K562 (cell line): Measurements from ENCODE around the gene FOXD3. TPM values are rescaled to one million over a fixed set of nuclear protein-coding genes. Genes with fewer than 3 reads are reported as not detected.

Source experiments
- CBX2 ChIP-seq: fragments of 200-600 bp; sonication (generic); IDR thresholded peaks from one replicate; pipeline ENCODE4 v1.6.1; 2012; ENCODE audit warnings: mild to moderate bottlenecking, low read length, inconsistent platforms; ENCODE audit not compliant: insufficient read depth, poor library complexity, severe bottlenecking
- DIDO1 ChIP-seq: fragments of 450-650 bp; IDR thresholded peaks from 2 replicates; pipeline ENCODE4 v1.6.1; 2016; ENCODE audit warnings: low read depth, missing biosample characterization, missing genetic modification characterization
- ELF1 ChIP-seq: fragments of 200-800 bp; sonication (Bioruptor generic); IDR thresholded peaks from 2 replicates; pipeline ENCODE4 v1.6.1; 2016; ENCODE audit warnings: missing genetic modification characterization, missing compliant biosample characterization
- HDAC1 ChIP-seq, 2 experiments: fragments of 450-650 bp; IDR thresholded peaks; 2 replicates each; pipeline ENCODE4 v1.6.1; 2016 to 2017; ENCODE audit warnings: inconsistent platforms in 1 of 2, mild to moderate bottlenecking in 1 of 2, moderate library complexity in 1 of 2
- KAT8 ChIP-seq: fragments of 450-650 bp; IDR thresholded peaks from 2 replicates; pipeline ENCODE4 v1.6.1; 2016; ENCODE audit warnings: low read depth, mild to moderate bottlenecking
- MCM5 ChIP-seq: fragments of 450-650 bp; IDR thresholded peaks from 2 replicates; pipeline ENCODE4 v1.6.1; 2016; ENCODE audit warnings: low read depth
- NRF1 ChIP-seq, 2 experiments: fragments of 450-650 bp; IDR thresholded peaks in 1 of 2; conservative IDR thresholded peaks in 1 of 2; 2 replicates each; pipeline ENCODE4 v1.6.1; 2014; ENCODE audit warnings: mild to moderate bottlenecking in 2 of 2
- PHB ChIP-seq: fragments of 250-450 bp; sonication (Bioruptor Pico); IDR thresholded peaks from 2 replicates; pipeline ENCODE4 v1.5.0; 2021
- TBL1XR1 ChIP-seq, 2 experiments: IDR thresholded peaks; 2 replicates each; pipeline ENCODE4 v1.6.1; 2012; ENCODE audit warnings: improper control_type of control experiment in 2 of 2, low read length in 2 of 2, mild to moderate bottlenecking in 1 of 2
- TEAD1 ChIP-seq, 2 experiments: fragments of 450-650 bp in 1 of 2; sonication (generic) in 1 of 2; formaldehyde crosslinking; IDR thresholded peaks; 2 replicates each; pipeline versions ENCODE4 v1.4.0 to v1.8.0; 2020 to 2022; ENCODE audit warnings: mild to moderate bottlenecking in 2 of 2, missing genetic modification reagents in 1 of 2
- ZNF584 ChIP-seq: fragments of 200-800 bp; sonication (Bioruptor generic); IDR thresholded peaks from 2 replicates; pipeline ENCODE4 v1.6.1; 2016; ENCODE audit warnings: low read depth, mild to moderate bottlenecking, missing genetic modification characterization, missing compliant biosample characterization
- ZNF764 ChIP-seq: fragments of 250-450 bp; sonication (Bioruptor Pico); IDR thresholded peaks from 2 replicates; pipeline ENCODE4 v1.4.0; 2020; ENCODE audit warnings: low read depth, mild to moderate bottlenecking, moderate library complexity
- polyA plus RNA-seq, 8 experiments: library from polyadenylated mRNA; depleted of rRNA in 4 of 8; stranded (reverse) in 5 of 8; unstranded in 3 of 8; fragments of >200 nt; fragmentation: Nextera tagmentation in 2 of 8; fragmentation: Illumina TruSeq in 1 of 8; extraction: Ambion mirVana in 2 of 8; extraction: Trizol in 1 of 8; gene quantifications; 2 replicates each; pipeline versions ENCODE4 v1.2.1 to v1.2.3, GENCODE V29; 2011 to 2014; ENCODE audit warnings: inconsistent platforms in 1 of 8, missing spikeins in 1 of 8
- total RNA-seq, 7 experiments: library from RNA; depleted of rRNA in 6 of 7; stranded (reverse); fragments of >200 nt in 6 of 7; fragmentation: Illumina TruSeq in 2 of 7; extraction: Trizol in 2 of 7; gene quantifications; 2 replicates each; pipeline versions ENCODE4 v1.2.1 to v1.2.3, GENCODE V29; 2011 to 2021; ENCODE audit warnings: low replicate concordance in 1 of 7
- TF ChIP-seq, protein P1 (sequence below), 2 experiments: fragments of 150-350 bp in 1 of 2; IDR thresholded peaks; 2 replicates each; pipeline ENCODE4 v1.6.1; 2012 to 2016; ENCODE audit warnings: low read depth in 2 of 2, low read length in 2 of 2, mild to moderate bottlenecking in 1 of 2, moderate library complexity in 1 of 2

FOXD3 gene
- total and polyA plus RNA-seq, 9 of the 15 experiments (the other 6 are each of a cell fraction or from before 2014, with no cell fraction given), result 0.06 to 0.45 (median 0.10) TPM; not detected in 2

GRCh38 chr1:63322114-63322943 lies at the start of gene FOXD3 (continued):
- TF ChIP-seq, protein P1, sequence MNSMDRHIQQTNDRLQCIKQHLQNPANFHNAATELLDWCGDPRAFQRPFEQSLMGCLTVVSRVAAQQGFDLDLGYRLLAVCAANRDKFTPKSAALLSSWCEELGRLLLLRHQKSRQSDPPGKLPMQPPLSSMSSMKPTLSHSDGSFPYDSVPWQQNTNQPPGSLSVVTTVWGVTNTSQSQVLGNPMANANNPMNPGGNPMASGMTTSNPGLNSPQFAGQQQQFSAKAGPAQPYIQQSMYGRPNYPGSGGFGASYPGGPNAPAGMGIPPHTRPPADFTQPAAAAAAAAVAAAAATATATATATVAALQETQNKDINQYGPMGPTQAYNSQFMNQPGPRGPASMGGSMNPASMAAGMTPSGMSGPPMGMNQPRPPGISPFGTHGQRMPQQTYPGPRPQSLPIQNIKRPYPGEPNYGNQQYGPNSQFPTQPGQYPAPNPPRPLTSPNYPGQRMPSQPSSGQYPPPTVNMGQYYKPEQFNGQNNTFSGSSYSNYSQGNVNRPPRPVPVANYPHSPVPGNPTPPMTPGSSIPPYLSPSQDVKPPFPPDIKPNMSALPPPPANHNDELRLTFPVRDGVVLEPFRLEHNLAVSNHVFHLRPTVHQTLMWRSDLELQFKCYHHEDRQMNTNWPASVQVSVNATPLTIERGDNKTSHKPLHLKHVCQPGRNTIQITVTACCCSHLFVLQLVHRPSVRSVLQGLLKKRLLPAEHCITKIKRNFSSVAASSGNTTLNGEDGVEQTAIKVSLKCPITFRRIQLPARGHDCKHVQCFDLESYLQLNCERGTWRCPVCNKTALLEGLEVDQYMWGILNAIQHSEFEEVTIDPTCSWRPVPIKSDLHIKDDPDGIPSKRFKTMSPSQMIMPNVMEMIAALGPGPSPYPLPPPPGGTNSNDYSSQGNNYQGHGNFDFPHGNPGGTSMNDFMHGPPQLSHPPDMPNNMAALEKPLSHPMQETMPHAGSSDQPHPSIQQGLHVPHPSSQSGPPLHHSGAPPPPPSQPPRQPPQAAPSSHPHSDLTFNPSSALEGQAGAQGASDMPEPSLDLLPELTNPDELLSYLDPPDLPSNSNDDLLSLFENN (IDR thresholded peaks at IDR 0.05; ENCODE audit: low read depth in 2 of 2, low read length in 2 of 2), result no peak
- TF ChIP-seq NRF1 (conservative IDR thresholded peaks at IDR 0.05 in 1 of 2, IDR thresholded peaks at IDR 0.05 in 1 of 2) (peak; percentile 64 to 70), TEAD1 (CRISPR knock-in tag; IDR thresholded peaks at IDR 0.05) (peak in 1 of 2 experiments; percentile 29; a peak in 1 of 4 replicates), MCM5 (no peak), CBX2 (no peak), ELF1 (tag) (no peak), TBL1XR1 (IDR thresholded peaks at IDR 0.05; ENCODE audit: low read length in 2 of 2) (no peak), PHB (CRISPR knock-in tag) (no peak), KAT8 (no peak), DIDO1 (no peak), ZNF764 (CRISPR knock-in tag) (no peak), ZNF584 (CRISPR knock-in tag) (no peak), HDAC1 (IDR thresholded peaks at IDR 0.05) (0 out of 4 replicates have a peak, but pooled peaks of 1 of the 2 experiments have one; percentile 32)
